HG03196 (cell line): Measurements from ENCODE around the gene JAGN1.
A peak's percentile ranks its signal among the peaks of the same experiment; 100 is the strongest.
"Not testable (repeated sequence)": the region's sequence is repeated elsewhere in the genome, so short reads cannot be mapped to it uniquely, and the experiment has no call there.

Source experiments
- ATAC-seq: cut with Tn5 transposase; IDR thresholded peaks from one replicate; pipeline ENCODE4 v1.9.1; 2021; ENCODE audit not compliant: unreplicated experiment

The JAGN1 gene

DNA sequence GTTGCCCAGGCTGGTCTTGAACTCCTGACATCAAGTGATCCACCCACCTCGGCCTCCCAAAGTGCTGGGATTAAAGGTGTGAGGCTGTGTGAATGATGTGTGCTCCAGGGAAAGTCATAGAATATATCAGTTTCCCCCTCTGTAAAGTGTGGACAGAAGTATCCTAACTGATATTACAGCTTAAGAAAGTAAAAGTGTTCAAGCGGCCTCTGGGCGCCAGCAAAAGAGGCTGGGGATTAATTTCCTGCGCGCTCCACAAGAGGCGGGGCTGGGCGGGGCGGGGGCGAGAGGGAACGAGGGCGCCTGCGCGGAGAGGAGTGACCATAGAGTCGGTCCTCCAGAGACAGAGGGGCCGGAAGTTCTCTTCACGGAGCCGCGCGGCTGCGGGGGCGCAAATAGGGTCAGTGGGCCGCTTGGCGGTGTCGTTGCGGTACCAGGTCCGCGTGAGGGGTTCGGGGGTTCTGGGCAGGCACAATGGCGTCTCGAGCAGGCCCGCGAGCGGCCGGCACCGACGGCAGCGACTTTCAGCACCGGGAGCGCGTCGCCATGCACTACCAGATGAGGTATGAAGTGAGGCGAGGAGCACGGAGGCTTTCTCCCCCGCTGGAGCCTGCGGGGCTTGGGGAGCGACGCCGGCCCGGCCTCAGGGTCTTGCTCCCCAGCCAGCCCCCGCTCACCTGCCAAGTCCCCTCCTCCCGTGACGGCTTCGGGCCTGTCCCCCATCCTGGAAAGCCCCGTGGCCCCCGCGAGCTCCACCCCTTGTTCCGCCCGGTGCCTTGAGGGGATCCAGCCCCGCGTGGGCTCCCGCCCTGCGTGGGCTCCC is at the start of gene JAGN1:
Gene JAGN1 (plus strand): TSS at position 362 of the 823 bp plus-strand sequence. CDS start 113 bp downstream, at position 475.
- peak; percentile 74 for ATAC-seq

DNA sequence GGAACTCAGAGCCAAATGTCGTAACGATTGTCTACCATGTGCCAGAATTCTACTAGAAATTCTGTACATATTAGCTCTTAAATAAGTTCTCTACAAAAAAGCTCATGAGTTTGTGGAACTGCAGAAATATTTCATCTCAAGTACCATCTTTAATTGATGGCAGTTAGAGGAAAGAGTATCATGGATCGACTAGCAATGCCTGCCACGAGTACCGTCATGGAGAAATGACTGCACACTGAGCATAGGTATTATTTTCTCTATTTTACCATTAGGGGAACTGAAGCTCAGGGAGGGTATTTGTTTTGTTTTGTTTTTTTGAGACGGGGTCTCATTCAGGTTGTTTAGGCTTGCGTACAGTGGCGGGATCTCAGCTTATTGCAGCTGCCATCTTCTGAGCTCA is 49.4 kb upstream of the JAGN1 start:
- no peak for ATAC-seq

DNA sequence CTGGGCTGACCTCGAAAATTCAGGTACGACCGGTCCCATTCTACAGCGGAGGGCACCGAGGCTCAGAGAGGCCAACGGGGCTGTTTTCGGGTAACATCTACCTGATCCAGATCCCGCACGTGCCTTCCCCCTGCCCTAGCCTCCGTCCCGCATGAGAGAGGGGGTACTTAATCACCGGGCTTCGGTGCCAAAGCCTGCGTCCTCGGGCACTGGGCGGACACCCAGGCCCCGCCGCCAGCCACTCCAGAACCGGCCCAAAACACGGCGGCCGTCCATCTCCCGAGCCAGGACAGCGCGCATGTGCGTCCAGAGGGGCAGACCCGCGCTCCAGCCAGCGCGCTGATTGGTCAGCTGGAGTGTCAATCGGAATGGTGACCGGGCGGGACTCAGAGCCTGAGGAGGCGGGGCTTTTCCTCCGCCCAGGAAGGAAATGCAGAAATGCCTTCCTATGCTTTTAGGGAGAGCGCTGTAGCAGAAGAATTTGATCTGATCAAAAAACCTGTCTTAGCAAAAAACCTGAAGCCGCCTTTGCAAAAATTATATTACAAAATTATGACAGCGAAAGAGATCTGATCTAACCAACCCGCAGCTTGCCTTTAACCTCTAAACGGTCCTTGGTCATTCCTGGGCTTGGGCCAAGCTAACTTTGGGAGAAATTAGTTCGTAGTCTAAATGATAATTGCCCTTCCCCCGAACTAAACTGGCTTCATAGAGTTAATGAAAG is 46.5 kb upstream of the JAGN1 start, which contains the start of gene RPUSD3:
Gene RPUSD3 (minus strand): TSS at position 294 of the 724 bp plus-strand sequence. CDS start 18 bp downstream, at position 276.
- ATAC-seq, result peak; percentile 96

DNA sequence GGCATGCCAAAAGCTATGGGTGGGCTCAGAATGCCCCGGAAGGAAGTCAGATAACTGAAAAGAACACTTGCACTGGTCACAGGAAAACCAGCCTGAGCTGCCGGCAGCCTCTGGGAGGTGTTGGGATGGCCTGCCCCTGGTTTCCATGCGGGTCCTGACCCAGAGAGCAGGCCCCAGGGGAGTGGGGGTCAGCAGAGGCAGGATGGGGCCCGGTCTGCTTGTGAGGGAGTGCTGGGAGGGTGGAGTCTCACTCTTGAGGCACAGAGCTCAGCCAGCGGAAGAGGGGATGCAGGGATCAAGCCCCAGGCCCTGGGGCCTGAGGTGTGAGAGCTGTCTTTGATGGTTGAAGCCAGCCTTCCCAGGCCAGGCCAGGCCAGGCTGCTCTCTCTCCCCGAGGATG is 44.2 kb upstream of the JAGN1 start:
- no peak for ATAC-seq

DNA sequence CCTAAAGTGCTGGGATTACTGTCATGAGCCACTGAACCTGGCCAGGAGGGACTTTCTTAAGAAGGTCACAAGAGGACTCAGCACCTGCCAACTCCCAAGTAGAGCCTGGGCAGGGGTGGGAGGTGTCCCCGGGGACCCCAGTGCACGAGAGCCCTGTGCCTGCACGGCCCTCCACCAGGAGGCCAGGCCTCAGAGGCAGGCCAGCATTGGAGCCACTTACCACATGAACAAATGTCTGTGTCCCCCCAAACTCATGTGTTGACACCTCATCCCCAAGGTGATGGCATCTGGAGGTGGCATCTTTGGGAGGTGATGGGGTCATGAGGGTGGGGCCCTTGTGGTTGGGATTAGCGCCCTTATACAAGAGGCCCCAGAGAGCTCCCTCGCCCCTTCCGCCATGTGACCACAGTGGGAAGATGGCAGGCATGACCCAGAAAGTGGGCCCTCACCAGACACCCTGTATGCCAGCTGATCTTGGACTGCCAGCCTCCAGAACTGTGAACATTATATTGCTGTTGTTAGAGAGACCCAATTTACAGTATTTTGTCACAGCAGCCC is 43.4 kb upstream of the JAGN1 start:
- no peak for ATAC-seq

DNA sequence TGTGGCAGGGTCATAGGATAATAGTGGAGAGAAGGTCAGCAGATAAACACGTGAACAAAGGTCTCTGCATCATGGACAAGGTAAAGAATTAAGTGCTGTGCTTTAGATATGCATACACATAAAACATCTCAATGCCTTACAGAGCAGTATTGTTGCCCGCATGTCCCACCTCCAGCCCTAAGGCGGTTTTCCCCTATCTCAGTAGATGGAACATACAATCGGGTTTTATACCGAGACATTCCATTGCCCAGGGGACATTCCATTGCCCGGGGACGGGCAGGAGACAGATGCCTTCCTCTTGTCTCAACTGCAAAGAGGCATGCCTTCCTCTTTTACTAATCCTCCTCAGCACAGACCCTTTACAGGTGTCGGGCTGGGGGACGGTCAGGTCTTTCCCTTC is 42.5 kb upstream of the JAGN1 start:
- not testable (repeated sequence) for ATAC-seq

DNA sequence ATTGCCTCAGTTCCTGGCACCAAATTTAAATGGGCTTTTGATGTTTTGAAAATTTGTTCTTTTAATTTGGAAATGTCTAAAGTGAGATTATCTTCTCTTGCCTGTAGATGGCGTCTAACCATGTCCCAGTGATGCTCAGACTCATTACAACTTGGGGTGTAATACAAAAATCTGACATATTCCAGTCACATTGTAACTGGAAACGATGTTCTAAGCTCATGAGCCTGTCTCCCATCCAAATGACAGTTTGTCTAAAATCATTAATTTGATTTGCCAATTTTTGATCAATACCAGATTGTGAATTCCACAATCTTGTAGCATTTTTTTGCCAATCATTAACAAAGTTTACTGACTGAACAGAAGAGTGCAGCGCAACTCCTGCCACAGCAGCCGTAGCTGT is 41.5 kb upstream of the JAGN1 start:
- ATAC-seq, result not testable (repeated sequence)

DNA sequence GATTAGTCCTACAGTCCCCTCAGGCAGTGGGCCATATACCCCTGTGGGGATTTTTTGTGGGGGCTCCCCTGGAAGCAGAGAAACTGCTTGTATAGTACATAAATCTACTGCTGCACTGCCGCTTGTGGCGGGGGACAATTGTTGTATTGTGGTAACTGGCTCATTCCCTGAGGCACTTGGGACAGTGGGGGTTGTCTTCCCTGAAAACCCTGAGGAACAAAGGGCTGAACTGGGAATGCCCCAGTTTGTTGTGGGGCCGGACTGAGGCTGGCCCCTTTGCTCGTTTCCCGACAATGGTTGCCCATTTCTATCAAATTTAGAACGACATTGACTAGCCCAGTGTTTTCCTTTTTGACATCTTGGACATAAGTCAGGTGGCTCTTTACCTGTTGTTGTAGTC is 39.0 kb upstream of the JAGN1 start:
- not testable (repeated sequence) for ATAC-seq

DNA sequence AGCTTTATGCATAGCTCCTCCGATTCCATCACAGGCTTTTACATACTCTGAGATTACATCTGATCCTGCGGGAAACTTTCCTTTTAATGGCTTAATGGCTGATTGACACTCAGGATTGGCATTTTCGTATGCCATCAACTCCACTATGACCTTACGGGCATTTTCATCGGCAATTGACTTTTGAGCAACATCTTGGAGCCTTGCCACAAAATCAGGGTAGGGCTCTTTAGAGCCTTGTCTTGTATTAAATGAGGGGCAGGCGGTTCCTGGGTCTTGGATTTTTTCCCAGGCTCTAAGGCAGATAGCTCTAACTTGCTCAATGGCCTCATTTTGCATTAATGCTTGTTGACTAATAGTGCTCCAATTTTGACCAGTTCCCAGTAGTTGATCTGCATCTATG is 38.5 kb upstream of the JAGN1 start:
- ATAC-seq, result not testable (repeated sequence)

DNA sequence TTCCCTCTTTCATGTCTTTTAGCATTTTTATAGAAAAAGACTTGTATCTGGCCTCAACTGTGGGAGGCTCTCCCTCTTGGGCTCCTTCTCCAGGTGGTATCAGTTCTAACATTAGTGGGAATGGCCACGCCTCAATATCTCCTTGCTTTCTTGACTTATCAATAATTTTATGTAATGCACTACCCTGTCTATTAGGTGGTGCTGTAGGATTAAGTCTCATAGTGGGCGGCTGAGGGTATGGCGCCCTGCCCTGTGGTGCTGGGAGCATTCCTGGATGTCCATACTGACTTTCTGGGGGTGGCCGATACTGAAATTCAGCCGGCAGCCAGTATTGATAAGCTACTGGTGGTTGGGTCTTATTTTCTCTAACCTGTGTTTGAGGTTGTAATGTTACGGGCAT is 37.9 kb upstream of the JAGN1 start:
- no peak for ATAC-seq

DNA sequence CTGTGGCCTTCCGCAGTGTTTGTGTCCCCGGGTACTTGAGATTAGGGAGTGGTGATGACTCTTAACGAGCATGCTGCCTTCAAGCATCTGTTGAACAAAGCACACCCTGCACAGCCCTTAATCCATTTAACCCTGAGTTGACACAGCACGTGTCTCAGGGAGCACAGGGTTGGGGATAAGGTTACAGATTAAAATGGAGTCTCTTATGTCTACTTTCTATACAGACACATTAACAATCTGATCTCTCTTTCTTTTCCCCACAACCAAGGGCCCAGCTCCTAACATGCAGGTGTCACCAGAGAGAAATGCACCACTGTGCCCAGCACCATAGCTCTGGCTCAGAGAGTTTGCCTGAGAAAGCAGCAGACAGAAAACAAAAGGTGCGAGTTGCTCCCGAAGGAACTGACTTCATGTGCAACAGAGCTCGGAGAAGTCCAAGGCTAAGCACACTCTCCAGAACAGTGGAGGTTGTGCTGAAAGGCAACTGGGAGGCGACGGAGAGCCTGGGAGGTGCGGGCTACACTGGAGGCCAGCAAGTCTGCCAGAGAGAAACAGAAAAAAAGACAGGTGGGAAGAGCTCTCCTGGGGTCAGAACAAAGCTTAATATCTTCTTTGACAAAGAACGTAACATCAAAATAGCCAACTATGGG is 36.0 kb upstream of the JAGN1 start:
- not testable (repeated sequence) for ATAC-seq

DNA sequence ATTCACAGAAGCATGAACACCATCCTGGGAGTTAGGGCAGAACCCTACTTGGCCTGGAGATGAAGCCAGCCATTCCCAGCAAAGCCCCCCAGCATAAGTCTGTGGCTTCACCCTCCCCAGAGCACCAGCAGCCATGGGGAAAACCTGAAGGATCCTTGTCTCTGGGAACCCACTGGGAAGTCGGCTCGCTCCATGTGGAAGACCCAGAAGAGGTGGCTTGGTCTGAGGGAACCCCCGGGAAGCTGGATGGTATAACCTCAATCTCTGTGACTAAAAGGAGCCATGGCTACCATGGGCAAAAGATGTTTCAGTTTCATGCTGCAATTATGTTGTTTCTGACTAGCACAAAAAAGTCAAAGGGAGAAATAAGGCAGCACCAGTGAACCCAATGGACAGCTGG is 34.8 kb upstream of the JAGN1 start:
- no peak for ATAC-seq

DNA sequence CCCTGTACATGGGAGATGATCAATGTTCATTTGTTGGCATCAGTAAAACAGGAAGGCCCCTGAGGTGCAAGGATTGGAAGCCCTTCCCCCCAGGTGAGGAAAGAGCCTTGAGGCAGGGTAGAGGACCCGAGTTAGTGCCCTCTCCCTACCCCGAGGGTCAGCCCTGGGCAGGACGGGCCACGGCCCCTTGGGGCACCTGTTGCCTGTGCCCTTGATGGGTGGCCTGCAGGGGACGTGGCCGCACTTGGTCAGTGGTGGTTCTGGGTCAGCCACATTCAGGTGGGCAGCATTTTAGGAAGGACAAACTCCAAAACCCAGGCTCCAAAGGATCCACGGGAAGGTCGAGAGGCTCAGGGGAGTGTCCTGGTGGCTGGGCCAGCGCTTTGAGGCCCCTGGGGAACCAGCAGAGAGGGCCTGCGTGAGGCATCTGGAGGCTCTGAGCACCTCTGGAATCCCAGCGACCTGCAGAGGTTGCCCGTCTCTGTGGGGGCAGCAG is 30.8 kb upstream of the JAGN1 start:
- ATAC-seq, result no peak

DNA sequence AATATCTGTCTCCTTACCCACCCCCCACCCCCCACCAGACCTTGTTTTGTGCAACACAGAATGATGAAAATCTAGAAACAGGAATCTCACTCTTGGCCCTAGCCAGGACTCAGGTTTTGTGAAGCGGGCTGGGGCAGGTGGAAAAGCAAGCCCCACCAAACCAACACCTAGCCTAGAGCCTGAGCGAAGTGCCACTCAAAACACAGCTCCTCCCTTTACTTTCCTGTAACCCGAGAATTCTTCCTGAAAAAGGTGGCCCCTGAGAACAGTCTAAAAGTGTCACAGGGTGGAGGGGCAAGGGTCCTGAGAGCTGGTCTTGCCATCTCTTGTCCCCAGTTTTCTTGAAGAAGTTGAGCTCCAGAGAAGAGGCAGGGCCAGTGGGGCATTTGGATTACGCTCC is 29.2 kb upstream of the JAGN1 start:
- no peak for ATAC-seq

DNA sequence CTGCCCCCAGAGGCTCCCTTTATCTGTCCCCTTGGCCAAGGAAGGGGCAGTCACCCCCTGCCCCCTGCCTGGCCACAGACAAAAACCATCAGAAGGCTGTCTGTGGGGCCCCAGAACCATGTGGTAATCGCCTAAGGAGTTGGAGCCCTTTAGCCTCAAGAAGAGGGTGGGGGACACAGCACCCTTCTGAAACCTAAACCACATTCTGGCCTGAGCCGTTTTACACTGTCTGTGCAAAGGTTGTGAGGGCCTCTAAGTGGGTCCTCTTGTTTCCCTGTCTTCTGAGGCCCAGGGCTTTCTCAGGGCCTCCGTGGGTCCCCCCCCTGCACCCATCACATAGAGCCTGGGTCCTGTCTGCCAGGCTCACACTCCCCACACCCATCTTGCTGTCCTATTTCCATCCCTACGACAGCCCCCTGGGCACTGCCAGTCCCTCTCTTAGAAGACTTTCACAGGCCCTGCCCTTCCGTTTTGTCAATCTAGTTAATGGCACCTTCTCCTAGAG is 28.7 kb upstream of the JAGN1 start:
- no peak for ATAC-seq

DNA sequence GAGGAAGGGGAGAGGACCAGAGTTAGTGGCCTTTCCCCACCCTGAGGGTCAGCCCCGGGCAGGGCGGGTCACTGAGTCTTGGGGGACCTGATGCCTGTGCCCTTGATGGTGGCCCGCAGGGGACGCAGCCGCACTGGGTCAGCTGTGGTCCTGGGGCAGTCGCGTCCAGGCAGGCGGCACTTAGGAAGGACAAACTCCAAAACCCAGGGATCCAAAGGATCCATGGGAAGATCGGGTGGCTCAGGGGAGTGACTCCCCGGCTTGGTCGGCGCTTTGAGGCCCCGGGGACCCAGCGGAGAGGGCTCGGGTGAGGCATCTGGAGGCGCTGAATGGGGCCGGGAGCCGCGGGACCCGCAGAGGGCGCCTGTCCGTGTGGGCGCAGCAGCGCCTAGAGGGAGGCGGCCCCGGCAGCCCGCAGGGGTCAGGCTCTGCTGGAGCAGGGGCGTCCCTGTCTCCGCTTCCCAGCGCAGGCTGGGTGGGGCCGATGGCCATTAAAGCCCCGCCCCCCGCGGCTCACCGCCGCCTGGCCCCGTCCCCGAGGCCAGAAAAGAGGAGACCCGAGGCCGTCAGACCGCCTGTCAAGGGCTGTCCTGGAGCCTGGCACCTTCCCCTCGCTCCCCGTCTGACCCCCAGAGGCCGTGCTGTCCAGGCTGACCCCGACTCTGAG is 27.9 kb upstream of the JAGN1 start:
- no peak for ATAC-seq

DNA sequence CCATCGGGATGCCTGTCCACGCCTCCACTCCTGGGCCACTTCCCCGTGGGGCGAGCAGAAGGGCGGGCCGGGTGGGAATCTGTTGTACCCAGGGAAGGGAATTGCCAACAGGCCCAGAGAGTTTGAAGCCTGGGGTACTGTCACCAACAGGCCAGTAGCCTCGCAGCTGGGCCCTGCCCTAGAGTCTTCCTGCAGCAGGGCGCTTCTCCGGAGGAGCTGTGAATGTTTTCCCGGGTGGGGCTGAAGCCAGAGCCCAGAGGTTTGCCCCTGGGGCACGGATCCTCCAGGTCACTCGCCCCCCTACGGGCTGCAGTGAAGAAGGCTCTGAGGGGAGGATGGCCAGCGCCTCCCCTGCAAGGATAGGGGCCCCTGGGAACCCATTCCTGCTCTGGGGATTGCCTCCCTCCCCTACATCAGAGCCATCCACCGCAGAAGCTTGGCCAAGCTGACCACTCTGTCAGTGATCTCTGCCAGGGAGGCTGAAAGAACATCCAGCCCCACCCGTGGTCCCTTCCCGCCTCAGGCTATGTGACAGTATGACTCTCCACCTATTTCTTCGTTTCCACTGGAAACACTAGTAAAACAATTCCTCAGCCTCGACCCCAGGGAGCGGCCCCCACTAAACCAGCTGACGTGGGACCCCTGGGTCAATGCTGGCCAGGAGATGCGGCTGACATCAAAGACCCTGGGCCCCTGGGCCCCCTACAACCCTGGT is 27.2 kb upstream of the JAGN1 start:
- ATAC-seq, result no peak

DNA sequence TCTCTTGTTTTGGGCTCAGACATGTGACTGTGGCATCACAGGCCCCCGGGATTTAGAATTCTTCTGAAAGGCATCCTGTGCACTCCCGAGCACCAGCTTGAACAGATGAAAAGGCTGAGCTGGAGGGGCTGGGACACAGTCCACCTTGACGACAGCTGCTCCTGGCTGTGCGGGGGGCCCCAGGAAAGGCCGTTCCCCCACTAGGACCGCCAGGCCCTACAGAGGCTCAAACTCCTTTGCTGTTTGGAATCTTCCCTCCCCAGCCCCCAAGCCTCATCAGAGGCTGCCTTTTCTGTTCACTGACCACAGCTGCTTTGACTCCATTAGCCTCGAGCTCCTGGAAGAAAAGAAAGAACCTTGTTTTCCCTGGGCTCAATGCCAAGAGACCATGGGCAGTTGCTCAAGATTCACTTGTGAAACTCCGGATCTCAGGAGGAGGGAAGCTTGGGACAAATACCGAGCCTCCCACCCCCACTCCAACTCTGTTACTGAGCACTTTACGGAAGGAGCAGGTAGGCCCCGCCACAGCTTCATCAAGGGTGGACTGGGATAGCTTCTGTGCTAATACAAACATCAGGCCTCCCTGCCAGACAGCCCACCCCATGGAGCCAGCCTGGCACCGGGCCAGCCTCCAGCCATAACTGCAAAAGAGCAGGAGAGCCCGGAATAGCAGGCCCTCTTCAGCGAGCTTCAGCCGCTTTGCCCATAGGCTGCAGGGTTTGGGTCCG is 26.0 kb upstream of the JAGN1 start:
- no peak for ATAC-seq

DNA sequence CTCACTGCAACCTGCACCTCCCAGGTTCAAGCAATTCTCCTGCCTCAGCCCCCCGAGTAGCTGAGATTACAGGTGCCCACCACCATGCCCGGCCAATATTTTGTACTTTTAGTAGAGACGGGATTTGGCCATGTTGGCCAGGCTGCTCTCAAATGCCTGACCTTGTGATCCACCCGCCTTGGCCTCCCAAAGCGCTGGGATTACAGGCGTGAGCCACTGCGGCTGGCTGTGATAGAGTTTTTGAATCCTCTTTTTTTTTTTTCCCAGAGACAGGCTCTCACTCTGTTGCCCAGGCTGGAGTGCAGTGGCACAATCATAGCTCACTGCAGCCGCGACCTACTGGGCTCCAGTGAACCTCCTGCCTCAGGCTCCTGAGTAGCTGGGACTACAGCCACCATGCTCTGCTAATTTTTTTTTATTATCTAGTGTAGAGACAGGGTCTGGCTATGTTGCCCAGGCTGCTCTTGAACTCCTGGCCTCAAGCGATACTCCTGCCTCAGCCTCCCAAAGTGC is 25.2 kb upstream of the JAGN1 start:
- ATAC-seq, result not testable (repeated sequence)
